Nephron progenitor cell (in vitro differentiated cells): ENCODE results near the gene SELENOS.

Experiments
- DNase-seq: peaks from one replicate; pipeline ENCODE4 v3.0.0; 2021
- H3K27ac Mint-ChIP-seq: 2 replicates; pipeline ENCODE4 v1.8.0; 2021; ENCODE audit warnings: mild to moderate bottlenecking, moderate library complexity, mixed read lengths
- H3K27me3 Mint-ChIP-seq: 2 replicates; pipeline ENCODE4 v1.8.0; 2021; ENCODE audit warnings: mild to moderate bottlenecking, low read depth, mixed read lengths; ENCODE audit not compliant: poor library complexity
- H3K36me3 Mint-ChIP-seq: 2 replicates; pipeline ENCODE4 v1.8.0; 2021; ENCODE audit warnings: low read depth, mixed read lengths
- H3K4me1 Mint-ChIP-seq: 2 replicates; pipeline ENCODE4 v1.8.0; 2021; ENCODE audit warnings: mixed read lengths
- H3K4me3 Mint-ChIP-seq: 2 replicates; pipeline ENCODE4 v1.8.0; 2021; ENCODE audit warnings: mild to moderate bottlenecking, moderate library complexity, mixed read lengths
- H3K9me3 Mint-ChIP-seq: 2 replicates; pipeline ENCODE4 v1.8.0; 2021; ENCODE audit warnings: mild to moderate bottlenecking, moderate library complexity, mixed read lengths
- TF ChIP-seq, protein P1 (sequence below): fragments of 200-600 bp; sonication (generic); IDR thresholded peaks from 2 replicates; pipeline ENCODE4 v1.5.0; 2021; ENCODE audit warnings: antibody characterized with exemption

SELENOS gene

DNA sequence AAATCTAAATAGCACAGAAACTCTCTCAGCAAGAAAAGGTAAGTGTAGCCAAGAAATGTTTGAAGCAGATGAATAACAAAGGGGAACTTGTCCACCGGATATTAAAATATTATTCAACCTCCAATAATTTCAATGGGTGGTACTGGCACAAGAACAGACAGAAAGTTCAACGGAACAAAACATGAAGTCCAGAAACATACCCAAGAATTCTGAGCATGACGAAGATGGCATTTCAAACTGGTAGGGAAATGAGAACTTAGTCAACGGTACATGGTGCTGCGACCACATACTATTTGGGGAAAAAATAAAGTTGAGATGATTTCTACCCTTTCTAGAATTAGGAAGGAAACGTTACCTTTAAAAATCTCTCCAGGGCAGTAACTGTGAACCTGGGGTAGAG, 30.9 kb downstream of the SELENOS start:
- Mint-ChIP-seq H3K27ac (no peak overlapping the region), H3K4me1 (peaks cover 72% of the 10 kb centered on the region), H3K4me3 (no peak overlapping the region), H3K27me3 (no peaks in the 10 kb centered on the region), H3K9me3 (no peaks in the 10 kb centered on the region), H3K36me3 (peaks cover 41% of the 10 kb centered on the region)
- TF ChIP-seq, protein P1, sequence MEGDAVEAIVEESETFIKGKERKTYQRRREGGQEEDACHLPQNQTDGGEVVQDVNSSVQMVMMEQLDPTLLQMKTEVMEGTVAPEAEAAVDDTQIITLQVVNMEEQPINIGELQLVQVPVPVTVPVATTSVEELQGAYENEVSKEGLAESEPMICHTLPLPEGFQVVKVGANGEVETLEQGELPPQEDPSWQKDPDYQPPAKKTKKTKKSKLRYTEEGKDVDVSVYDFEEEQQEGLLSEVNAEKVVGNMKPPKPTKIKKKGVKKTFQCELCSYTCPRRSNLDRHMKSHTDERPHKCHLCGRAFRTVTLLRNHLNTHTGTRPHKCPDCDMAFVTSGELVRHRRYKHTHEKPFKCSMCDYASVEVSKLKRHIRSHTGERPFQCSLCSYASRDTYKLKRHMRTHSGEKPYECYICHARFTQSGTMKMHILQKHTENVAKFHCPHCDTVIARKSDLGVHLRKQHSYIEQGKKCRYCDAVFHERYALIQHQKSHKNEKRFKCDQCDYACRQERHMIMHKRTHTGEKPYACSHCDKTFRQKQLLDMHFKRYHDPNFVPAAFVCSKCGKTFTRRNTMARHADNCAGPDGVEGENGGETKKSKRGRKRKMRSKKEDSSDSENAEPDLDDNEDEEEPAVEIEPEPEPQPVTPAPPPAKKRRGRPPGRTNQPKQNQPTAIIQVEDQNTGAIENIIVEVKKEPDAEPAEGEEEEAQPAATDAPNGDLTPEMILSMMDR = no peak
- no peak for DNase-seq

DNA sequence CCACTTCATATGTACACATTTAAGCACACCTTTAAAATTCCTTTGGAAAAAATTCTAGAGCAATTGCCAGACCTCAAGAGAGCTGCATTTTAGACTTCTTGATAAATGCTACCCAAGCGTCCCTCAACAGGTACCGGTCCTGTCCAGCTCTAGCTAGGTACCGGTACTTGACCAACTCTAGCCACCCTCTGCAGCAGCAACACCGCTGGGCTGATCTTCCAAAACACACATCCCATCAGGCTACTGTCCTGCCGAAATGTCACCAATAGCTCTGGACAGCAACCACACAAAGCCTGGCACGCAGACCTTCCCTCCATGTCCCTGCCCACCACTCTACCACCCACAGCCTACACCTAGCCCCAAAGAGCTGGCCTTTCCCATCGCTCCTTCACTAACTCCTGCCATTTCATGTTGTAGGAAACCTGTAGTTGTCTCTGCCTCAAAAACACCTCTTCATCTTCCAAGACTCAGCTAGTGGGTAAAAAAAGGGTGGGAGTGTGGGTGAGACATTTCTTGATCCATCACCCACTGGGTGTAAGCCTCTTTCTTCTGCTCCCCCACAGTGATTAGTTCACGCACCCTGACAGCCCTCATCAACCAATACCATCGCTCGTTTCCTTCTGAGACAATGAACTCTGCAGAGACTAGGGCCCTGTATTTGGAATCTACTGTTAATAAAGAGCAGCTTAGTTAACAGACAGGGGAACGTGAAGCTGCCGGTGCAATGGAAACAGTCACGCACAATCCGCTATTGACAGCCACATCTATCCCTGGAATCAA, 32.2 kb downstream of the SELENOS start:
- Mint-ChIP-seq H3K9me3 (no peaks in the 10 kb centered on the region), H3K4me3 (no peak overlapping the region), H3K27me3 (no peaks in the 10 kb centered on the region), H3K36me3 (peaks cover 41% of the 10 kb centered on the region), H3K27ac (no peak overlapping the region), H3K4me1 (peaks cover 67% of the 10 kb centered on the region)
- TF ChIP-seq, protein P1 = no peak
- no peak for DNase-seq

DNA sequence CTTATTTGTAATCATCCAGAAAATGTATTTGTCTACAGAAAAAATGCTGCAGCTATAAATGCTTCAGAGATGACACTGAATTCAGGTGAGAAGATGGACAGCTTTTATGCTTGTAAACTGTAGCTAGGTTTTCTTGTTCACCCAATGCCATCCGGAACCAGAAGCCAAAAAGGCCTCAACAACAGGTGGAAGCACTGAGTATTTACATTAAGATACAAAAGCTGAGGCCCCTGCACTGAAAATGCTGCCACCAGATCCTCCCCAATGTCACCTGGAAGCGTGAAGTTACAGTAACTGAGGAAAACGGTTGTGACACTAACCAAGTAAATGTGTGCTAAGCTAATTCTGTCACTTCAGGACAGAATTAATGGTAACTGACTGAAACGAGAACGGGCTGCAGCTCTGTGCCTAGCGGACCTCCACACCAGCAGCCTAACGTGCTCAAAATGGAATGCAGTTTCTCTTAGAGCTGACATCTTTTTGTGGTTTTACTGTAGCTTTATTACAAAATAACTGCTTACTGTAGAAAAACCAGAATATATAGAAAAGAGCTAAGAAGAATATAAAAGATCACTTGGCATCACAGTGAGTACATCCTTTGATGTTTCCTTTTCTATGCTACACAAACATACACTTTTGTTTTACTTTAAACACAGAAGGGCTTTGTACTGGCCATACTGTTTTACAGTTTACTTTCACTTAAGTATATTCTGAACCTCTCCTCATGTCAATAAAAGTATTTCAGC, 33.1 kb downstream of the SELENOS start:
- Mint-ChIP-seq H3K4me3 (no peak overlapping the region), H3K9me3 (no peaks in the 10 kb centered on the region), H3K36me3 (peaks cover 48% of the 10 kb centered on the region), H3K27ac (no peak overlapping the region), H3K27me3 (no peaks in the 10 kb centered on the region), H3K4me1 (peaks cover 67% of the 10 kb centered on the region)
- no peak for DNase-seq
- TF ChIP-seq, protein P1 = no peak

DNA sequence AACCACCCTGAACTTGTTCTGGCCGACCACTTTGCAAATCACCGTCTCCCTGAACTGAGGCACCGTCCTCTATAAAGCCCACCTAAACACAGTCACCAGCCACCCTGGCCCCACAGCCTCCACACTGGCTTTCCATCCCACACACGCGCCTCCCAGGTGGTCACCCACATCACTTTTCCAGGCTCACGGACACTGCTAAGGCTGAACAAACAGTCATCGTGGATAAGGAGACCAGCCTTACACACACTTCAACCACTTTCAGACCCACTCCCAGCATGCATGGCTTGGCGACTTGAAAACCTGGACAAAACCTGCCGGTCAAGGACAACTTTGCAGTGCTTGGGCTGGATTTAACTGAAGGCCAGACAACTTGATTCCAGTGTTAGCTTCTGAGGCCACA, 33.9 kb downstream of the SELENOS start:
- peak overlapping the region; percentile 8 for H3K27ac Mint-ChIP-seq
- peaks cover 3% of the 10 kb centered on the region for H3K9me3 Mint-ChIP-seq
- peaks cover 62% of the 10 kb centered on the region for H3K4me1 Mint-ChIP-seq
- H3K27me3 Mint-ChIP-seq = no peaks in the 10 kb centered on the region
- no peak overlapping the region for H3K4me3 Mint-ChIP-seq
- TF ChIP-seq, protein P1 = no peak
- DNase-seq = no peak
- H3K36me3 Mint-ChIP-seq = peaks cover 52% of the 10 kb centered on the region

DNA sequence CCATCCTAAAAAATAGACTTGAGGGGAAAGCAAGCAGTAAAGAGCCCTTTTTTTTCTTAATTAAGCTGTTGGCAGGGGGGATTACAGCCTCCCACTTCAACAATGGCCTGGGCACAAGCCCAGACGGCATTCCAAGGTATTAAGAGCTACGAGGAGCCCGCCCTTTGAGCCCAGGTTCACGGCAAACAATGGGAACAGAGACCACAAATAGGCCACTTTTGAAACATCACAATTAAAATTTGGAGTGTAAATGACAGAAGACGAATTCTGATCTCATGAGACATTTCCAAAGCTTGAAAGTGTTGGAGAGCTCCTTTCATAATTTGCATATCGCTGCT, 34.3 kb downstream of the SELENOS start:
- DNase-seq = no peak
- peaks cover 5% of the 10 kb centered on the region for H3K9me3 Mint-ChIP-seq
- H3K4me3 Mint-ChIP-seq = no peak overlapping the region
- H3K27ac Mint-ChIP-seq = no peak overlapping the region
- peaks cover 57% of the 10 kb centered on the region for H3K36me3 Mint-ChIP-seq
- H3K27me3 Mint-ChIP-seq = no peaks in the 10 kb centered on the region
- H3K4me1 Mint-ChIP-seq = peaks cover 58% of the 10 kb centered on the region
- TF ChIP-seq, protein P1 = no peak
